ENCODE results near the gene TSEN34.

- no peak for TF ChIP-seq CTCF (IDR thresholded peaks at IDR 0.05)
- no peak for TF ChIP-seq POLR2AphosphoS5 (IDR thresholded peaks at IDR 0.05)
- no peak for TF ChIP-seq EP300 (IDR thresholded peaks at IDR 0.05; ENCODE audit: low read depth)
Observed at GRCh38 chr19:54160182-54160811, 30.8 kb upstream of the TSEN34 start.

Measured in transverse colon (tissue), 4 donors.